ENCODE data around the gene POLR2I. TPM values are rescaled to one million over a fixed set of nuclear protein-coding genes. Genes with fewer than 3 reads are reported as not detected.

Gene POLR2I
- total and polyA plus RNA-seq, 2 experiments from 2014 or later = 64.5 to 229 TPM

- no peak for TF ChIP-seq CTCF (IDR thresholded peaks at IDR 0.05; ENCODE audit: low read depth, low read length)
- no peaks in the 10 kb centered on the region for H3K27me3 ChIP-seq
- H3K27ac ChIP-seq = no peak overlapping the region
- no peaks in the 10 kb centered on the region for H3K4me1 ChIP-seq (ENCODE audit: low read depth)
- no peak for DNase-seq (ENCODE audit: low read depth in 1 of 2, low spot score in 1 of 2)
- H3K36me3 ChIP-seq = peaks cover 7% of the 10 kb centered on the region
- no peaks in the 10 kb centered on the region for H3K9me3 ChIP-seq (ENCODE audit: low read depth)
- H3K4me3 ChIP-seq = no peak overlapping the region
These were observed 6.0 kb downstream of the POLR2I start for GRCh38 chr19:36108684-36109083.

GRCh38 chr19:36106991-36107390 is 7.7 kb downstream of the POLR2I start:
- Histone ChIP-seq H3K9me3 (ENCODE audit: low read depth) (no peaks in the 10 kb centered on the region), H3K36me3 (peaks cover 3% of the 10 kb centered on the region), H3K27ac (no peak overlapping the region), H3K27me3 (no peaks in the 10 kb centered on the region), H3K4me1 (ENCODE audit: low read depth) (no peaks in the 10 kb centered on the region), H3K4me3 (no peak overlapping the region)
- DNase-seq (ENCODE audit: low read depth in 1 of 2, low spot score in 1 of 2) = no peak
- TF ChIP-seq CTCF (IDR thresholded peaks at IDR 0.05; ENCODE audit: low read depth, low read length) = no peak

GRCh38 chr19:36106441-36106840 is 8.2 kb downstream of the POLR2I start:
- TF ChIP-seq CTCF (IDR thresholded peaks at IDR 0.05; ENCODE audit: low read depth, low read length) = no peak
- no peaks in the 10 kb centered on the region for H3K4me1 ChIP-seq (ENCODE audit: low read depth)
- no peaks in the 10 kb centered on the region for H3K9me3 ChIP-seq (ENCODE audit: low read depth)
- no peak for DNase-seq (ENCODE audit: low read depth in 1 of 2, low spot score in 1 of 2)
- H3K27me3 ChIP-seq = no peaks in the 10 kb centered on the region
- no peak overlapping the region for H3K27ac ChIP-seq
- no peak overlapping the region for H3K4me3 ChIP-seq
- H3K36me3 ChIP-seq = peaks cover 3% of the 10 kb centered on the region

- Histone ChIP-seq H3K36me3 (peaks cover 3% of the 10 kb centered on the region), H3K27ac (no peak overlapping the region), H3K27me3 (no peaks in the 10 kb centered on the region), H3K4me1 (ENCODE audit: low read depth) (peaks cover 12% of the 10 kb centered on the region), H3K9me3 (ENCODE audit: low read depth) (no peaks in the 10 kb centered on the region), H3K4me3 (no peak overlapping the region)
- TF ChIP-seq CTCF (IDR thresholded peaks at IDR 0.05; ENCODE audit: low read depth, low read length) = no peak
- no peak for DNase-seq (ENCODE audit: low read depth in 1 of 2, low spot score in 1 of 2)
These were observed 10.7 kb downstream of the POLR2I start for GRCh38 chr19:36103842-36104552.

GRCh38 chr19:36103040-36103626 is 11.5 kb downstream of the POLR2I start:
- no peak for TF ChIP-seq CTCF (IDR thresholded peaks at IDR 0.05; ENCODE audit: low read depth, low read length)
- no peak overlapping the region for H3K4me3 ChIP-seq
- H3K36me3 ChIP-seq = peaks cover 3% of the 10 kb centered on the region
- no peaks in the 10 kb centered on the region for H3K27me3 ChIP-seq
- H3K4me1 ChIP-seq (ENCODE audit: low read depth) = peaks cover 12% of the 10 kb centered on the region
- no peak overlapping the region for H3K27ac ChIP-seq
- DNase-seq (ENCODE audit: low read depth in 1 of 2, low spot score in 1 of 2) = no peak
- H3K9me3 ChIP-seq (ENCODE audit: low read depth) = no peaks in the 10 kb centered on the region

Measured in cardiac muscle cell (in vitro differentiated cells and primary cell).